Smooth muscle cell (in vitro differentiated cells): ENCODE measurements around the gene KIN. TPM values are rescaled to one million over a fixed set of nuclear protein-coding genes. Genes with fewer than 3 reads are reported as not detected.

Experiments used
- DNase-seq: peaks from one replicate; lab custom pipeline; 2025; ENCODE audit not compliant: unreplicated experiment; lab: John Stamatoyannopoulos, UW
- H2AFZ ChIP-seq: fragments of 200-600 bp; sonication (generic); 2 replicates; pipeline ENCODE4 v1.6.0; 2016; ENCODE audit warnings: antibody characterized with exemption, low read depth, mild to moderate bottlenecking
- H3F3A ChIP-seq: fragments of 200-600 bp; sonication (generic); 2 replicates; pipeline ENCODE4 v1.6.0; 2017; ENCODE audit warnings: antibody characterized with exemption, low read depth
- H3K27ac ChIP-seq: fragments of 200-600 bp; sonication (generic); 2 replicates; pipeline ENCODE4 v1.5.1; 2016; ENCODE audit warnings: low read depth, mild to moderate bottlenecking
- H3K27me3 ChIP-seq: fragments of 200-600 bp; sonication (generic); 2 replicates; pipeline ENCODE4 v1.6.1; 2016; ENCODE audit warnings: low read depth, mild to moderate bottlenecking
- H3K36me3 ChIP-seq: fragments of 200-600 bp; sonication (generic); 2 replicates; pipeline ENCODE4 v1.5.1; 2016; ENCODE audit warnings: low read depth
- H3K4me1 ChIP-seq: fragments of 200-600 bp; sonication (generic); 2 replicates; pipeline ENCODE4 v1.5.1; 2016; ENCODE audit warnings: low read depth
- H3K4me2 ChIP-seq: fragments of 200-600 bp; sonication (generic); 2 replicates; pipeline ENCODE4 v1.6.0; 2016; ENCODE audit warnings: mild to moderate bottlenecking
- H3K4me3 ChIP-seq: fragments of 200-600 bp; sonication (generic); 2 replicates; pipeline ENCODE4 v1.5.1; 2016; ENCODE audit warnings: mild to moderate bottlenecking
- H3K79me2 ChIP-seq: fragments of 200-600 bp; sonication (generic); 2 replicates; pipeline ENCODE4 v1.6.0; 2016; ENCODE audit warnings: low read depth, mild to moderate bottlenecking
- H3K9ac ChIP-seq: fragments of 200-600 bp; sonication (generic); 2 replicates; pipeline ENCODE4 v1.6.0; 2016; ENCODE audit warnings: low read depth
- H3K9me3 ChIP-seq: fragments of 200-600 bp; sonication (generic); replicated peaks from 2 replicates; pipeline ENCODE4 v1.5.1; 2016; ENCODE audit warnings: low read depth
- H4K20me1 ChIP-seq: fragments of 200-600 bp; sonication (generic); 2 replicates; pipeline ENCODE4 v1.6.0; 2016; ENCODE audit warnings: low read depth
- WGBS: methylation state at CpG from one replicate; pipeline ENCODE4 v1.1.7; 2016; ENCODE audit warnings: low lambda C conversion rate; 5-methylcytosine and 5-hydroxymethylcytosine counted together
- polyA plus RNA-seq: library from polyadenylated mRNA; unstranded; fragments of >200 nt; fragmentation: Nextera tagmentation; extraction: Ambion mirVana; gene quantifications from 2 replicates; pipeline ENCODE4 v1.2.1, GENCODE V29; 2016
- total RNA-seq: library from RNA; depleted of rRNA; stranded (reverse); fragments of >200 nt; gene quantifications from 2 replicates; pipeline ENCODE4 v1.2.3, GENCODE V29; 2014
- TF ChIP-seq, protein P1 (sequence below): fragments of 200-600 bp; sonication (generic); IDR thresholded peaks from 2 replicates; pipeline ENCODE4 v1.5.1; 2017; ENCODE audit warnings: borderline replicate concordance, mild to moderate bottlenecking, antibody characterized with exemption; ENCODE audit not compliant: insufficient read depth, poor library complexity, severe bottlenecking

The KIN gene
- total and polyA plus RNA-seq, 2 experiments from 2014 or later = 11.5 to 27.9 TPM

DNA sequence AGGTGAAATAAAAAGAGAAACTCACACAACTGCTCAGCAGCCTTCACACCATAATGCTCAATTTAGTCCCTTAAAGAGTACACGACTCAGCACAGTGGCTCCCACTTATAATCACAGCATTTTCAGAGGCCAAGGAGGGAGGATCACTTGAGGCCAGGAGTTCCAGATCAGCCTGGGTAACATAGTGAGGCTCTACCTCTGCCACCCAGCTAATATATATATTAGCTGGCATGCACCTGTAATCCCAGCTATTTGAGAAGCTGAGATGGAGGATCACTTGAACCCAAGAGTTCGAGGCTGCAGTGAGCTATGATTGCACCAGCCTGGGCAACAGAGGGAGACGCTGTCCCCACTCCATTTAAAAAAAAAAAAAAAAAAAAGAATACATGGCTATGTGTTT is 82.5 kb downstream of the KIN start:
- no peak for DNase-seq
- WGBS = 87% methylated on average over 3 of the region's 3 CpGs
- no peak overlapping the region for H3K9ac ChIP-seq
- no peaks in the 10 kb centered on the region for H3K36me3 ChIP-seq
- no peak overlapping the region for H3K27ac ChIP-seq
- no peak overlapping the region for H2AFZ ChIP-seq
- no peaks in the 10 kb centered on the region for H4K20me1 ChIP-seq
- peaks cover 63% of the 10 kb centered on the region for H3K27me3 ChIP-seq
- no peak overlapping the region for H3K4me3 ChIP-seq
- no peaks in the 10 kb centered on the region for H3F3A ChIP-seq
- H3K4me1 ChIP-seq = no peaks in the 10 kb centered on the region
- no peaks in the 10 kb centered on the region for H3K79me2 ChIP-seq
- H3K4me2 ChIP-seq = no peak overlapping the region
- TF ChIP-seq, protein P1, sequence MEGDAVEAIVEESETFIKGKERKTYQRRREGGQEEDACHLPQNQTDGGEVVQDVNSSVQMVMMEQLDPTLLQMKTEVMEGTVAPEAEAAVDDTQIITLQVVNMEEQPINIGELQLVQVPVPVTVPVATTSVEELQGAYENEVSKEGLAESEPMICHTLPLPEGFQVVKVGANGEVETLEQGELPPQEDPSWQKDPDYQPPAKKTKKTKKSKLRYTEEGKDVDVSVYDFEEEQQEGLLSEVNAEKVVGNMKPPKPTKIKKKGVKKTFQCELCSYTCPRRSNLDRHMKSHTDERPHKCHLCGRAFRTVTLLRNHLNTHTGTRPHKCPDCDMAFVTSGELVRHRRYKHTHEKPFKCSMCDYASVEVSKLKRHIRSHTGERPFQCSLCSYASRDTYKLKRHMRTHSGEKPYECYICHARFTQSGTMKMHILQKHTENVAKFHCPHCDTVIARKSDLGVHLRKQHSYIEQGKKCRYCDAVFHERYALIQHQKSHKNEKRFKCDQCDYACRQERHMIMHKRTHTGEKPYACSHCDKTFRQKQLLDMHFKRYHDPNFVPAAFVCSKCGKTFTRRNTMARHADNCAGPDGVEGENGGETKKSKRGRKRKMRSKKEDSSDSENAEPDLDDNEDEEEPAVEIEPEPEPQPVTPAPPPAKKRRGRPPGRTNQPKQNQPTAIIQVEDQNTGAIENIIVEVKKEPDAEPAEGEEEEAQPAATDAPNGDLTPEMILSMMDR = no peak
- no peaks in the 10 kb centered on the region for H3K9me3 ChIP-seq

DNA sequence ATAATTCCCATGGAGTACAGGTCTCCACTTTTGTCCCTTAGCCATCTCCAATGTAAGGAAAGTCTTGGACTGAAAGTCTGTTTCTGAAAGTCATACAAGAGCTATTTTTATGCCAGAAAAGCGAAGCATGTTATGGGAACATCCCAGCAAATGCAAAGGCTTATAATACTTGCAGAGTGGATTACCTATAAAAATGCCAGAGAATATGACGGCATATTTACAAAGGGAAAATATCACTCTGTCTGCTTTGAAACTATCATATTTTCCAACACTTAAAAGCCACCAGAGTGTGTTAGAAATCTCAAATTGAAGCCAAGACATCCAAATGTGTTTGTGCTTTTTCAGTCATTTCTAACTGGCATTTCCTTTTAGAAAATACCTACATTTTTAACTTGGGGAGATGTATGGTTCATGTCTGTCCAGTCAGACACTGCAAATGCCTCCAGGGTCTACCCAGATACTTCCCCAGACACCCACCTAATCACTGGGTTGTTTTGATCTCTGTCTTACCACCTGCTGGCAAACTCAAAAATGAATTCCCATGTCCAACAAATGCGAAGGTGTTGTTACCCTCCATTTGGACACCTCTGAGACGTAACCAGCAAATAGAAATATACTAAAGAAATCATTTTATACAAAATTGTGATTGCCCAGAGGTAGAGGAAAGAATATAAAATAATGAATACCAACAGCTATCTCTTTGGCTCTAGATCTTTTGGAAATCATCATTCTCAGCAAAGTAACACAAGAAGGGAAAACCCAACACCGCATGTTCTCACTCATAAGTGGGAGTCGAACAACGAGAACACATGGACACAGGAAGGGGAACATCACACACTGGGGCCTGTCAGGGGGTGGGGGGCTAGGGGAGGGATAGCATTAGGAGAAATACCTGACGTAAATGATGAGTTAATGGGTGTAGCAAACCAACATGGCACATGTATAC is 83.4 kb downstream of the KIN start:
- TF ChIP-seq, protein P1 = no peak
- Histone ChIP-seq H3K27ac (no peak overlapping the region), H2AFZ (no peak overlapping the region), H3K36me3 (no peaks in the 10 kb centered on the region), H3K27me3 (peaks cover 68% of the 10 kb centered on the region), H3F3A (no peaks in the 10 kb centered on the region), H3K4me3 (no peak overlapping the region), H3K79me2 (no peaks in the 10 kb centered on the region), H3K4me2 (no peak overlapping the region), H3K9ac (no peak overlapping the region), H3K4me1 (no peaks in the 10 kb centered on the region), H3K9me3 (no peaks in the 10 kb centered on the region), H4K20me1 (no peaks in the 10 kb centered on the region)
- 87% methylated on average over 8 of the region's 8 CpGs for WGBS
- no peak for DNase-seq

DNA sequence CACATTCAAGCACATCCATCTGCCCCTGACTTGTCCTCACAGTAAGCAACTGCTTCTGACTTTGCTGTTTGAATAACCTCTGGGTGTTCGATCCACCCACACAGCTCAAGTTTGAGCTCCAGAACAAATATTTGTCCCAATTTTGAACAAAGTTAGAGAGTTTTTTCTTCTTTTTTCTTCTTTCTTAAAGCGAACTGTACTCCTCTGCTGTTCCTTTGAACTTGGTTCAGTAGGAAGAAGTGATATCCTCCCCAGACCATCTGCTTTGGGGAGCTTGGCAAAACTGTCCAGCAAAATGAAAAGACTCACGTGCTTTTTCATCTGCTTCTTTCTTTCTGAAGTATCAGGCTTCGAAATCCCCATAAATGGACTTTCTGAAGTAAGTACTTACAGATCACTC is 84.7 kb downstream of the KIN start, which contains the start of gene ITIH2:
Gene ITIH2, plus strand, starts transcription at position 177 of the 400 bp plus-strand sequence. Its CDS starts 119 bp downstream, at position 296.
- H2AFZ ChIP-seq = no peak within 1 kb of the TSS
- no peaks in the 10 kb centered on the region for H3K9me3 ChIP-seq
- peaks cover 68% of the 10 kb centered on the region for H3K27me3 ChIP-seq
- DNase-seq = no peak
- no peaks in the 10 kb centered on the region for H4K20me1 ChIP-seq
- no peak within 1 kb of the TSS for H3K4me2 ChIP-seq
- H3K79me2 ChIP-seq = no peaks in the 10 kb centered on the region
- no peaks in the 10 kb centered on the region for H3K4me1 ChIP-seq
- no peaks in the 10 kb centered on the region for H3F3A ChIP-seq
- WGBS = 88% methylated on average over 4 of the region's 4 CpGs
- H3K9ac ChIP-seq = no peak within 1 kb of the TSS
- H3K36me3 ChIP-seq = no peaks in the 10 kb centered on the region
- no peak within 1 kb of the TSS for H3K27ac ChIP-seq
- H3K4me3 ChIP-seq = no peak within 1 kb of the TSS
- TF ChIP-seq, protein P1 = no peak
